Dedifferentiated amniotic fluid mesenchymal stem cell (primary cell): ENCODE data around the gene ZCWPW1.
"Not testable (repeated sequence)": the region's sequence is repeated elsewhere in the genome, so short reads cannot be mapped to it uniquely, and the experiment has no call there.

Experiments
- DNase-seq: peaks from one replicate; pipeline ENCODE4 v3.0.0-alpha.2; 2016; ENCODE audit errors: extremely low spot score

The ZCWPW1 gene

DNA sequence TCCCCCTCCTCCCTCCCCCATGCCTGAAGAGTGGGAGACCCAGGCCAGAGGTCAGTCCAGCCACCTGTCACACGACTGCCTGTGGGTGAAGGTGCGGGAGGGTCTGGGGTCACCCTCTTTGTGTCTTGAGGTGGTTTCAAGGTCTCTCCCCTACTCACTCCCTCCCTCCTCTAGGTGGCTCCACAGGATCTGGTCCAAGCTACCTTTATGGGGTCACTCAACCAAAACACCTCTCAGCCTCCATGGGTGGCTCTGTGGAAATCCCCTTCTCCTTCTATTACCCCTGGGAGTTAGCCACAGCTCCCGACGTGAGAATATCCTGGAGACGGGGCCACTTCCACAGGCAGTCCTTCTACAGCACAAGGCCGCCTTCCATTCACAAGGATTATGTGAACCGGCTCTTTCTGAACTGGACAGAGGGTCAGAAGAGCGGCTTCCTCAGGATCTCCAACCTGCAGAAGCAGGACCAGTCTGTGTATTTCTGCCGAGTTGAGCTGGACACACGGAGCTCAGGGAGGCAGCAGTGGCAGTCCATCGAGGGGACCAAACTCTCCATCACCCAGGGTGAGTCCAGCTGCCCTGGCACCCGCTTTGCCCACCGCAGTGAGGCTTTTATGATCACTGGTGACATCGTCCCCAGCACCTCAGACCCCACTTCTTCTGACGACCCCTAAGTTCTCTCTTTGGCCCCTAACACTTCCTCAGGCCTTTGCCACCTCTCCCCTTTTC lies 54.5 kb downstream of the ZCWPW1 start:
- not testable (repeated sequence) for DNase-seq

DNA sequence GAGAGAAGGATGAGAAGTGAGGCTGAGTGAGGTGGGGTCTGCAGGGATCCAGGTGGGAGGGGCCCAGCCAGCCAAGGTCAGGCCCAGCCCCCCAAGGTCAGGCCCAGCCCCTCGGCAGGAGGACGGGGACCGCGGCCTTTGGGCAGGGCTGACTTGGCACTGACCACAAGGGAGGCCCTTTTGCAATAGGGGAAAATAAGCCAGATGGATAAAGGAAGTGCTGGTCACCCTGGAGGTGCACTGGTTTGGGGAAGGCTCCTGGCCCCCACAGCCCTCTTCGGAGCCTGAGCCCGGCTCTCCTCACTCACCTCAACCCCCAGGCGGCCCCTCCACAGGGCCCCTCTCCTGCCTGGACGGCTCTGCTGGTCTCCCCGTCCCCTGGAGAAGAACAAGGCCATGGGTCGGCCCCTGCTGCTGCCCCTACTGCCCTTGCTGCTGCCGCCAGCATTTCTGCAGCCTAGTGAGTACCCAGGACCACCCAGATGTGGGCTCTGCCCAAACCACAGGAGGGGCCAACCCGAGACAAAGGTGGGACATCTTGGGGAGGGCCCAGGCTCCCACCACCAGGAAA lies 55.2 kb downstream of the ZCWPW1 start, which contains the start of gene PILRA:
Gene PILRA, plus strand, starts transcription at position 227 of the 571 bp plus-strand sequence. Its CDS starts 170 bp downstream, at position 397.
- DNase-seq = no peak

DNA sequence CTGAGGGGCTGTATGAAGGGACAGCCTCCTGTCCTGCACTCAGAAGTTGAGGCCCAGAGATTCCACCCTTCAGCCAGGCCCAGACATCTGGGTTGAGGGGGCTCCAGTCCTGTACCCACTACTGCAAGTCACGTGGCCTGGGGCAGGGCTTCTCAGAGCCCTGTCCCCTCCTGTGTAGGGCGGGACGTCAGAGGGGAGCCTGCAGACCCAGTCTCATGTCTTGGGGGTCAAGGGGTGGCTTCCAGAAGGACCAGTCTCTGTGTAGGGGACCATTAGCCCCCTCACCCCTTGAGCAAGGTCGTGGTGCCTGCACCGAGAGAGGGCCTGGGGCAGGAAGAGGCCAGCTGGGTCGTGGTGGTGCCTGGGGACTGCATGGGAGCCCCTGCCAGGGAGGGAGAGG lies 55.8 kb downstream of the ZCWPW1 start:
- DNase-seq = no peak

DNA sequence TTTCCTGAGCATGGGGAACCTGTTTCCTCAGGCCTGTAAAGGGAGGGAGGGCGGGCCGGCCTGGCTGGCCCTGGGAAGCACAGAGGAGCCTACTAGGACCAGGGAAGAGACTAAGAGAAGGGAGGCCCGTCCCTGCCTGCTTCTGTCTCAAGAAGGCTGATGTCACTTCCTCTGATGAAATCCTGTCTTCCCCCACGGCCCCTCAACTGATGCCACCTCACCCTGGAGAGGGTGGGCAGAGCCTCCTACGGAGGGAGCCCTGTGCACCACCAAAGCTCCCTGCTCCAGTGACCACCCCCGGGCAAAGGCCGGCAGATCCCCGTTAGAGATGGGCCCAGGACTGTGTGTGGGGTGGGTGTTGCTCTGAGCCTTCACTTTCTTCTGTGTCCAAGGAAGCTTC lies 56.2 kb downstream of the ZCWPW1 start:
- no peak for DNase-seq

DNA sequence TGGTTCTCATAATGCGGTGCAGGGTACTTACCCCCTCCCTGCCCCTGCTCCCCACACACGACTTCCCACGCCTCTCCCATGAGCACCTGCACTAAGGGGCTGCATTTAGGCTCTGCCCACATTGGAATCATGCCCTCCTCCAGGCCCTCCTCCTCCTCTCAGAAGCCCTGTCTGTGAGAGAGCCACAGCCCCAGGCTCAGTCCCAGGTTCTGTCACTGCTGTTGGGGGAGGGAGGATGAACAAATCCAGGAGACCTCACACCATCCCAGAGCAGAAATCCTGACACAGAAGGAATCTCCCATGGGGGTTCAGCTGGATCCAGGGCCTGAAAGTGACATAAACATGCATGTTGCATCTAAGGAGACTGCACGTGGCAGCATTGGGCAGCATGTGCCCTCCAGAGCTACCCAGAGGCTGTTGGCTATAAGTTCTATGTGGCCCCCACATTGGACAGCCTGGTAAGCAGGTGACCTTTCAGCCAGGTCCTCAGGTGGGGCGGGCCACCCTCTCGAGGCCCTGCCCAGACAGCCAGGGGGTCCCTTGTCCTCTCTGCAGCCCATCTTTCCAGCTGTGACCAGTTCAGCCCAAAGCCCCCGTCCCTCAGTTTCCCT lies 56.8 kb downstream of the ZCWPW1 start:
- DNase-seq = no peak

DNA sequence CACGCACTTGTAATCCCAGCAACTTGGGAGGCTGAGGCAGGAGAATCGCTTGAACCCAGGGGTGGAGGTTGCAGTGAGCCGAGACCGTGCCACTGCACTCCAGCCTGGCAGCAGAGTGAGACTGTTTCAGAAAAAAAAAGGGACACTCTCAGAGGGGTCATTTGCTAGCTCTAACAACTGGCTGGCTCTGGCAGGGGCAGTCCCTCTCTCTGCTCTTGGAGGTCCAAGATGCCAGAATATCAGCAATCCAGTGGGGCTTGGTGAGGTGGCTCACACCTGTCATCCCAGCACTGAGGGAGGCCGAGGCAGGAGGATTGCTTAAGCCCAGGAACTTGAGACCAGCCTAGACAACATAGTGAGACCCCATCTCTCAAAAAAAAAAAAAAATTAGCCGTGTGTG lies 57.8 kb downstream of the ZCWPW1 start:
- no peak for DNase-seq

DNA sequence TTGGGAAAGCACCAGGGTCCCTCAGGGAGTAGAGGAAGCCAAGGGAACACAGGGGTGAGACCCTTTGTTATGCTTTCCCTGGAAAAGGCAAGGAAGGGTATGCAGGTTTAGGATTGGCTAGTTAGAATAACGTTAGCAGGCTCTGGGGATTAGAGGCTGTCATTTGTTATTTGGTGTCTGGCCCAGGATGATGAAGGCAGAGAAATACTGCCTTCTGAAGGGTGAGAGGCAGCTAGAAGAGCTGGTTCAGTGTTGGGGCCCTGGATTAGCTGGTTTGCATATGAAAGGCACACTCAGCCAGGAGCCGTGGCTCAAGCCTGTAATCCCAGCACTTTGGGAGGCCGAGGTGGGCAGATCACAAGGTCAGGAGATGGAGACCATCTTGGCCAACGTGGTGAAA lies 58.2 kb downstream of the ZCWPW1 start:
- DNase-seq = no peak

DNA sequence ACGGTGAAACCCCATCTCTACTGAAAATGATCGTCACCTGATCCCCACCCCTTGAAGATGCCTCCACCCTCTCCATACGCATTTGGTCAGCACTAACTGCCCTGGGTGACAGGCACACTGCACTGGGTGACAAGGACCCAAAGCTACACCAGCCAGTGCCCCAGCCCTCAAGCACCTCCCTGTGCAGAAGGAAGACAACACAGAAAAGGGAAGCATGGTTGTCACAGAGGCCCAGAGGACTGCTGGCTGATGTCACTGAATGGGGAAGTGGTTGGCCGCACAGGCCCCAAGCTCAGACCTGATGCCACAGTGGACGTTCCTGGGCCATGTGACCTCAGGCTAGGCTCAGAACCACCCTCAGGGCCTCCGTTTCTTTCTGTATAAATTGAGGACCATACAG lies 59.4 kb downstream of the ZCWPW1 start:
- DNase-seq = no peak

DNA sequence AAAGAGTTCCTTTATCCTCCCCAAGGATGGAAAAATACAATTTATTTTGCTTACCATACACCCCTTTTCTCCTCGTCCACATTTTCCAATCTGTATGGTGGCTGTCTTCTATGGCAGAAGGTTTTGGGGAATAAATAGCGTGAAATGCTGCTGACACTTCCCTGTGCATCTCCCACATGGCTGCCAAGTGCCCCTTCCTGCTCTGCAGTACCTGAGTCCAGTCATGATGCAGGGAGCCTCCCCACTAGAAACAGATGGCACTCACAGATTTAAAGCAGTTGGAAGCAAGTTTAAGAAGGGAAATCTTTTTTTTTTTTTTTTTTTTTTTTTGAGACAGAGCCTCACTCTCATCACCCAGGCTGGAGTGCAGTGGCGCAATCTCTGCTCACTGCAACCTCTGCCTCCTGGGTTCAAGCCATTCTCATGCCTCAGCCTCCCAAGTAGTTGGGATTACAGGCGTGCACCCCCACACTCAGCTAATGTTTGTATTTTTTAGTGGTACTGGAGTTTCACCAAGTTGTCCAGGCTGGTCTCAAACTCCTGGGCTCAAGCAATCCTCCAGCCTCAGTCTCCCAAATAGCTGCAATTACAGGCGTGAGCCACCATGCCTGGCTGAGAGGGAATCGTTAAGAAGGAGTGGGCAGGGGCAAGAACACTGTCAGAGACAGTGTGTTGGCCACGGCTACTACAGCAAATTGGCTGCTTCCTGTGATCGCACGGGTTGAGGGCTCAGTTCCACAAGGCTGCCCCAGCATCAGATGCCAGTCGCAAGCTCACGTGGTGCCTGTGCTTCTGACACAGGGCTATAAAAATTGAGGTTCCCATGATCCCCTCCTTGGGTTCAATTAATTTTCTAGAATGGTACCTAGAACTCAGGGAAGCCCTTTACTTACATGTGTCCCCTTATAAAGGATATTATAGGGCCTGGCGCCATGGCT lies 60.6 kb downstream of the ZCWPW1 start:
- no peak for DNase-seq

DNA sequence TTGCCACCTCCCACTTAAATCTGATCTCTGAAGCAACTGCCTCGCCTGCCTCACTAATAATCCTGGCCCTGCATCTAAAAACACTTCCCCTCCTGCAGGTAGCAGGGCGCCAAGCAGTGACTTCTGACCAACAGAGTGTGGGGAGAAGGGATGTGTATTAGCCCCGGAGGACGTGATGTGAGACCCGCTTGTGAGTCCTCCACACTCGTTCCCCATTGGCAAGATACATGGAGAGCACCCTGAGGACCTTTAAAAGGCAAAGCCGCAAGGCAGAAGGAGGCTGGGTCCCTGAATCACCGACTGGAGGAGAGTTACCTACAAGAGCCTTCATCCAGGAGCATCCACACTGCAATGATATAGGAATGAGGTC lies 61.3 kb downstream of the ZCWPW1 start:
- DNase-seq = no peak

DNA sequence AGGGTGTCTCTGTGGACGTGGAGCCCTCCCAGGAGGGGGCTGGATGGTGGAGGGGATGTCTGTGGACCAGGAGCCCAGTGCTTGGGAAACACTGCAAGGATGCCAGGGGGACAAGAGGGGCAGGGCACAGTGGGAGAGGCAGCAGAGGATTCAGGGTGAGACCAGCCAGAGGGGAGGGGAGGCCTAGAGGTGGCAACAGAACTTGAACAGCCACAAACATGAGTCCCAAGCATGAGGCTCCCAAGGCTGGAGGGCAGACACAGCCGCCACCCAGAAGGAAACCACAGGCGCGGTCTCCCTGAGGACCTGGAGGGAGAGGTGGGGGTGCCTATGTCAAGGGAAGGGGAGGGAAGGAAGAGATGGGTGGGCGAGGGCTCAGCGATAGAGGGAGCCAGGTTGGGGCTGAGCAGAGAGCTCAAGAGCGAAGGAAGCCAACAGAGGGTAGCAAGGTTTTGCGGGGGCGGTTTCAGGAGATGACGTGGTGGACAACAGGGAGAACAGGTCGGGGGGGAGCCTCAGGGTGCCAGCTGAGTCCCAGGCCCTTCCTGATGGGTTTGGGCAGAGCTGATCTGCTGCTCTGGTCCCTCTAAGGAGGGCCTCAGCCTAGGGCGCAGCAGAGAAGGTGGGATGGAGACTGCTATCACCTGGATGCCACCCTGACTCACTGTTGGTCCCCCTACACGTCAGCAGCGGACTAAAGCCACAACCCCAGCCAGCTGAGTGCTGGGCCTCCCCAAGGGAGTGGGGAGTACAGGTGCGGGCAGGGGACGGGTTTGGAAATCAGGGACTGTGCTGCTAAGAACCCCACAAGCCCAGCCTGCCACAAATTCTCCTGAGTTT lies 61.9 kb downstream of the ZCWPW1 start:
- DNase-seq = no peak

DNA sequence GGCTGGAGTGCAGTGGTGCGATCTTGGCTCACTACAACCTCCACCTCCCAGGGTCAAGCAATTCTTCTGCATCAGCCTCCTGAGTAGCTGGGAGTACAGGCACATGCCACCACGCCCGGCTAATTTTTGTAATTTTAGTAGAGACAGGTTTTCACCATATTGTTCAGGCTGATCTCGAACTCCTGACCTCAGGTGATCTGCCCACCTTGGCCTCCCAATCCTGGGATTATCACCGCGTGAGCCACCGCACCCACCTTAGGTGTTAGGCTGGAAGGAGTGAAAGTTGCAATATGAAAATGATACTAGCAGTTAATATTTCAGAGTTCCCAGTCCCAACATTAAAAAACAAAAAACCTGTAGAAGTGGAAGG lies 62.5 kb downstream of the ZCWPW1 start:
- DNase-seq = not testable (repeated sequence)

DNA sequence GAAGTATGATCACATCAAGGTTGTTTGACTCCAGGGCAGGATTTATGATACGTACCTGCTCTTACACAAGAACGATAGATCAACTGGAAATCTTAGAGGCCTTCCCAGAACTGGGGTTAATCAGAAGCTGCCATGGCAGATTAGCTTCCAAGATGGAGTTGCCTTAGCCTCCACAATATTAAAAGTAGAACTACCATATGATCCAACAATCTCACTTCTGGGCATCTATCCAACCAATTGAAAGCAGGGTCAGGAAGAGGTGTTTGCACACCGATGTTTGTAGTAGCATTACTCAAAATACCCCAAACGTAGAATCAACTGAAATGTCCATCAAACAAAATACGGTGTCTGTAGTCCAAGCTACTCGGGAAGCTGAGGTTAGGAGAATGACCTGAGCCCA lies 64.0 kb downstream of the ZCWPW1 start:
- no peak for DNase-seq

DNA sequence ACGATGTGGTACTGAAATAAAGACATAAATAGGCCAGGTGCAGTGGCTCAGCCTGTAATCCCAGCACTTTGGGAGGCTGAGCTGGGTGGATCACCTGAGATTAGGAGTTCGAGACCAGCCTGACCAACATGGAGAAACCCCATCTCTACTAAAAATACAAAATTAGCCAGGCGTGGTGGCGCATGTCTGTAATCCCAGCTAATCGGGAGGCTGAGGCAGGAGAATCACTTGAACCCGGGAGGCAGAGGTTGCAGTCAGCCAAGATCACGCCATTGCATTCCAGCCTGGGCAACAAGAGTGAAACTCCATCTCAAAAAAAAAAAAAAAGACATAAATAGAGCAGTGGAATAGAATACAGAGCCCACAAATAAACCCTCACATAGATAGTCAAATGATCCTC lies 64.7 kb downstream of the ZCWPW1 start:
- not testable (repeated sequence) for DNase-seq

DNA sequence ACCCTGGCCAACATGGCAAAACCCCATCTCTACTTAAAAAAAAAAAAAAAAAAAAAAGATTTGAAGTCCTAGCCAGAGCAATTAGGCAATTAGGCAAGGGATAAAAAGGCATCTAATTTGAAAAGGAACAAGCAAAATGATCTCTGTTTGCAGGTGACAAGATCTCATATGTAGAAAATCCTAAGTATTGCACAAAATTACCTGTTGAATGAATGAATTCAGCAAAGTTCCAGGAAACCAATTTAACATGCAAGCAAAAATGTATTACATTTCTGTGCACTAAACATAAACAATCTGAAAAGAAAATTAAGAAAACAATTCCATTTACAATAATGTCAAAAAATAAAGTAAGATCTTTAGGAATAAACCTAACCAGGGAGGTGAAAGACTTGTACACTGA lies 65.4 kb downstream of the ZCWPW1 start:
- DNase-seq = no peak

DNA sequence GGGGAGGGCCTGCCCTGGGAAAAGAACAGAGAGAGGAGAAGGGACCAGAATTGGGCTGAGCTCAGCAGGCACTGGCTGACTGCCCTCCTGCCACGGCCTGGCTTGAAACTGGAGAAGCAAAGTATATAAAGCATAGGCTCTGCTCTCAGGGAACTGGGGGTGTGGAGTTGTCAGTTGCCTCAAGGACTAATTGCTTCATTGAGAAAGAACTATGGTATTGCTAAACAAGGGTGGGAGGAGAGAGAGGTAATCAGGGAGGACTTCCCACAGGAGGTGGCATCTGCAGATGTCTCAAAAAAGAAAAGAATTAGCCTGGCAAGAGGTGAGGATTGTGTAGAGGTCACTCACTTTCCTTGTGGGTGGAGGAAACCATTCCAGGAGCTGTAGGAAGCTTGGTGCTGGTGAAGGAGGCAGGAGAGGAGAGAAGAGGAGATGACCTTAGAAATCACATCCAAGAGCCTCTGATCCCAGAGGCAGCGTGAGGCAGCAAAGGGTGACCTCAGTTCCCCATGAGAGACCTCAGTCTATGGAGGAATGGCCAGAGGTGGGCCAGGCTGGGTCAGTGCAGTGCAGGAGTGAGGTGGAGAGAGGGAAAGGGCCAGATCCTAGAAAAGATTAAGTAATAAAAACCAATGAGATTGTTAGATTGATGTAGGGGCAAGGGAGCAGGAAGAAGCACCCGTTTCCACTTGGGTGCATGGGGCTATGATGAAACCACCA lies 68.2 kb downstream of the ZCWPW1 start:
- no peak for DNase-seq

DNA sequence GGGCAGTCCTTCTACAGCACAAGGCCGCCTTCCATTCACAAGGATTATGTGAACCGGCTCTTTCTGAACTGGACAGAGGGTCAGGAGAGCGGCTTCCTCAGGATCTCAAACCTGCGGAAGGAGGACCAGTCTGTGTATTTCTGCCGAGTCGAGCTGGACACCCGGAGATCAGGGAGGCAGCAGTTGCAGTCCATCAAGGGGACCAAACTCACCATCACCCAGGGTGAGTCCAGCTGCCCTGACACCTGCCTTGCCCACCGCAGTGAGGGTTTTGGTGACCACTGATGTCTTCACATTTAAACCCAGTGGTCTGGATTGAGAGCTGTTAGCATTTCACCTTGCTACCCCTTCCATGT lies 69.7 kb downstream of the ZCWPW1 start:
- DNase-seq = no peak

DNA sequence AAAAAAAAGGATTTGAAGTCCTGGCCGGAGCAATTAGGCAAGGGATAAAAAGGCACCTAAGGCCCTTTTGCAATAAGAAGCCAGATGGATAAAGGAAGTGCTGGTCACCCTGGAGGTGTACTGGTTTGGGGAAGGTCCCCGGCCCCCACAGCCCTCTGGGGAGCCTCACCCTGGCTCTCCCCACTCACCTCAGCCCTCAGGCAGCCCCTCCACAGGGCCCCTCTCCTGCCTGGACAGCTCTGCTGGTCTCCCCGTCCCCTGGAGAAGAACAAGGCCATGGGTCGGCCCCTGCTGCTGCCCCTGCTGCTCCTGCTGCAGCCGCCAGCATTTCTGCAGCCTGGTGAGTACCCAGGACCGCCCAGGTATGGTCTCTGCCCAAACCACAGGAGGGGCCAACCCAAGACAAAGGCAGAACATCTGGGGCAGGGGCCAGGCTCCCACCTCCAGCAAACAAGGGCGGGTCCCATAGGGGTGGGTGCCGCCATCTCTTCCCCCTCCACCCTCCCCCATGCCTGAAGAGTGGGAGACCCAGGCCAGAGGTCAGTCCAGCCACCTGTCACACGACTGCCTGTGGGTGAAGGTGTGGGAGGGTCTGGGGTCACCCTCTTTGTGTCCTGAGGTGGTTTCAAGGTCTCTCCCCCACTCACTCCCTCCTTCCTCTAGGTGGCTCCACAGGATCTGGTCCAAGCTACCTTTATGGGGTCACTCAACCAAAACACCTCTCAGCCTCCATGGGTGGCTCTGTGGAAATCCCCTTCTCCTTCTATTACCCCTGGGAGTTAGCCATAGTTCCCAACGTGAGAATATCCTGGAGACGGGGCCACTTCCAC lies 70.3 kb downstream of the ZCWPW1 start, which contains the start of gene PILRB:
Gene PILRB, plus strand, starts transcription at position 91 of the 830 bp plus-strand sequence. Its CDS starts 186 bp downstream, at position 277.
- no peak for DNase-seq

DNA sequence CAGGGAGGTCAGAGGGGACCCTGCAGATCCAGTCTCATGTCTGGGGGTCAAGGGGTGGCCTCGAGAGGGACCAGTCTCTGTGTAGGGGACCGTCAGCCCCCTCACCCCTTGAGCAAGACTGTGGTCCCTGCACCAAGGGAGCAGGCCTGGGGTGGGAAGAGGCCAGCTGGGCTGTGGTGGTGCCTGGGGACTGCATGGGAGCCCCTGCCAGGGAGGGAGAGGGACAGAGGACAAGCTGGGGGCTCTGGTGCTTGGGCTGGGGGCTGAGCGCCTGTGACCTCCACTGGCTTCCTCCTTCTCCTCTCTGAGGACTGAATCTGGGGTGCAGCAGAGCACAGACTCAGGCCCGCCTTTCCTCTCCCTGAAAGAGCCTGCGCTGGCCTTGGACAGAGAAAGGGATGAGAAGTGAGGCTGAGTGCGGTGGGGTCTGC lies 71.4 kb downstream of the ZCWPW1 start:
- DNase-seq = no peak
